Thyroid gland (tissue), 4 donors: ENCODE results near the gene ADAMTSL3.
"Not testable (repeated sequence)": the region's sequence is repeated elsewhere in the genome, so short reads cannot be mapped to it uniquely, and the experiment has no call there.

Experiments used
- POLR2A ChIP-seq, 2 donors: fragments of 450-650 bp; IDR thresholded peaks; one replicate each; pipeline ENCODE4 v1.6.1; 2017; ENCODE audit warnings: antibody characterized with exemption in 2 of 2, mild to moderate bottlenecking in 2 of 2, moderate library complexity in 1 of 2
- TF ChIP-seq, protein P1 (sequence below), 6 experiments: fragments of 200-600 bp in 3 of 6; fragments of 450-650 bp in 3 of 6; sonication (generic) in 3 of 6; IDR thresholded peaks; one replicate each; pipeline ENCODE4 v1.5.1; 2016 to 2019; ENCODE audit warnings: antibody characterized with exemption in 6 of 6, mild to moderate bottlenecking in 2 of 6, inconsistent platforms in 1 of 6, moderate library complexity in 1 of 6

GRCh38 chr15:84054544-84054943 lies 400.6 kb downstream of the ADAMTSL3 start:
- TF ChIP-seq, protein P1, sequence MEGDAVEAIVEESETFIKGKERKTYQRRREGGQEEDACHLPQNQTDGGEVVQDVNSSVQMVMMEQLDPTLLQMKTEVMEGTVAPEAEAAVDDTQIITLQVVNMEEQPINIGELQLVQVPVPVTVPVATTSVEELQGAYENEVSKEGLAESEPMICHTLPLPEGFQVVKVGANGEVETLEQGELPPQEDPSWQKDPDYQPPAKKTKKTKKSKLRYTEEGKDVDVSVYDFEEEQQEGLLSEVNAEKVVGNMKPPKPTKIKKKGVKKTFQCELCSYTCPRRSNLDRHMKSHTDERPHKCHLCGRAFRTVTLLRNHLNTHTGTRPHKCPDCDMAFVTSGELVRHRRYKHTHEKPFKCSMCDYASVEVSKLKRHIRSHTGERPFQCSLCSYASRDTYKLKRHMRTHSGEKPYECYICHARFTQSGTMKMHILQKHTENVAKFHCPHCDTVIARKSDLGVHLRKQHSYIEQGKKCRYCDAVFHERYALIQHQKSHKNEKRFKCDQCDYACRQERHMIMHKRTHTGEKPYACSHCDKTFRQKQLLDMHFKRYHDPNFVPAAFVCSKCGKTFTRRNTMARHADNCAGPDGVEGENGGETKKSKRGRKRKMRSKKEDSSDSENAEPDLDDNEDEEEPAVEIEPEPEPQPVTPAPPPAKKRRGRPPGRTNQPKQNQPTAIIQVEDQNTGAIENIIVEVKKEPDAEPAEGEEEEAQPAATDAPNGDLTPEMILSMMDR (IDR thresholded peaks at IDR 0.05) = not testable (repeated sequence)
- TF ChIP-seq POLR2A (IDR thresholded peaks at IDR 0.05) = not testable (repeated sequence)
